ENCODE measurements around the gene DHRSX. TPM values are rescaled to one million over a fixed set of nuclear protein-coding genes. Genes with fewer than 3 reads are reported as not detected.
"Not testable (repeated sequence)": the region's sequence is repeated elsewhere in the genome, so short reads cannot be mapped to it uniquely, and the experiment has no call there.

Gene DHRSX
- total RNA-seq, 1 donor from 2014 or later = 65.4 TPM

GRCh38 chrX:2538031-2538757 lies 37.4 kb upstream of the DHRSX start:
- H3K27ac Mint-ChIP-seq = peak overlapping the region; percentile 93
- H3K9me3 Mint-ChIP-seq (ENCODE audit: low read depth) = no peaks in the 10 kb centered on the region
- H3K27me3 Mint-ChIP-seq = no peaks in the 10 kb centered on the region
- DNase-seq (ENCODE audit: low spot score, unreplicated experiment) = no peak
- peaks cover 7% of the 10 kb centered on the region for H3K4me1 Mint-ChIP-seq (ENCODE audit: low read depth)
- no peak overlapping the region for H3K4me3 Mint-ChIP-seq (ENCODE audit: low read depth)
- no peak for TF ChIP-seq CTCF (IDR thresholded peaks at IDR 0.05; ENCODE audit: unreplicated experiment)
- H3K36me3 Mint-ChIP-seq (ENCODE audit: insufficient read depth) = no peaks in the 10 kb centered on the region

GRCh38 chrX:2536974-2537373 lies 36.2 kb upstream of the DHRSX start:
- Mint-ChIP-seq H3K27ac (no peak overlapping the region), H3K4me3 (ENCODE audit: low read depth) (no peak overlapping the region), H3K27me3 (no peaks in the 10 kb centered on the region), H3K4me1 (ENCODE audit: low read depth) (peaks cover 7% of the 10 kb centered on the region), H3K9me3 (ENCODE audit: low read depth) (no peaks in the 10 kb centered on the region), H3K36me3 (ENCODE audit: insufficient read depth) (no peaks in the 10 kb centered on the region)
- no peak for TF ChIP-seq CTCF (IDR thresholded peaks at IDR 0.05; ENCODE audit: unreplicated experiment)
- DNase-seq (ENCODE audit: low spot score, unreplicated experiment) = no peak

- H3K4me3 Mint-ChIP-seq (ENCODE audit: low read depth) = no peak overlapping the region
- no peaks in the 10 kb centered on the region for H3K27me3 Mint-ChIP-seq
- no peak for TF ChIP-seq CTCF (IDR thresholded peaks at IDR 0.05; ENCODE audit: unreplicated experiment)
- no peak overlapping the region for H3K27ac Mint-ChIP-seq
- H3K4me1 Mint-ChIP-seq (ENCODE audit: low read depth) = peaks cover 7% of the 10 kb centered on the region
- H3K9me3 Mint-ChIP-seq (ENCODE audit: low read depth) = no peaks in the 10 kb centered on the region
- H3K36me3 Mint-ChIP-seq (ENCODE audit: insufficient read depth) = no peaks in the 10 kb centered on the region
- no peak for DNase-seq (ENCODE audit: low spot score, unreplicated experiment)
Measured at GRCh38 chrX:2536141-2536540, 35.4 kb upstream of the DHRSX start.

- H3K36me3 Mint-ChIP-seq (ENCODE audit: insufficient read depth); H3K4me1 Mint-ChIP-seq (ENCODE audit: low read depth); H3K9me3 Mint-ChIP-seq (ENCODE audit: low read depth); DNase-seq (ENCODE audit: low spot score, unreplicated experiment); H3K4me3 Mint-ChIP-seq (ENCODE audit: low read depth); H3K27ac Mint-ChIP-seq; H3K27me3 Mint-ChIP-seq: not testable (repeated sequence)
Measured at GRCh38 chrX:2534261-2535021, 33.7 kb upstream of the DHRSX start.

- TF ChIP-seq CTCF (IDR thresholded peaks at IDR 0.05; ENCODE audit: unreplicated experiment) = no peak
- DNase-seq (ENCODE audit: low spot score, unreplicated experiment) = no peak
- Mint-ChIP-seq H3K36me3 (ENCODE audit: insufficient read depth) (no peaks in the 10 kb centered on the region), H3K4me3 (ENCODE audit: low read depth) (no peak overlapping the region), H3K27me3 (no peaks in the 10 kb centered on the region), H3K4me1 (ENCODE audit: low read depth) (peaks cover 7% of the 10 kb centered on the region), H3K27ac (no peak overlapping the region), H3K9me3 (ENCODE audit: low read depth) (no peaks in the 10 kb centered on the region)
Measured at GRCh38 chrX:2533424-2533823, 32.6 kb upstream of the DHRSX start.

Measured in progenitor cell of endocrine pancreas (in vitro differentiated cells).